Measurements from ENCODE around the gene NLRP9. TPM values are rescaled to one million over a fixed set of nuclear protein-coding genes. Genes with fewer than 3 reads are reported as not detected.
"Not testable (repeated sequence)": the region's sequence is repeated elsewhere in the genome, so short reads cannot be mapped to it uniquely, and the experiment has no call there.

The NLRP9 gene
- total RNA-seq, 1 experiment from 2014 or later = not detected

DNA sequence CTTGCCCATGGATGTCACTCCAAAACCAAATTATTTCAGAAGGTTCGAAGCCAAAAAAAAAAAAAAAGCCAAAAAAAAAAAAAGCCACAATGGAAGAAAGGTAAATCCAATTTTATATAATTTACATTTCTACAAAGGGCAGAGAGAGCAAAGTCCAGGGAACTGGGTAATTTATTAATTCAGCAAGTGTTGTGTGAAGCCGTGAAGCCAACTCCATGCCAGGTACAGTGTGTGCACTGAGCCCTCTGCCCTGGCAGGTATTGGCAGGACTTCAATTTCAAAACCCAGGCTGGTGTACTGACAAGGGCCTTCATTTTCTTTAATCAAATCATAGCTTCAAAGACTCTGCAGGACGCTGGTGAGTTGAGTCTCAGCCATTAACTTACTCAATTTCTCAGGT lies 15.2 kb upstream of the NLRP9 start (continued):
- TF ChIP-seq EZH2 (IDR thresholded peaks at IDR 0.05) (no peak), ZNF274 (IDR thresholded peaks at IDR 0.05; ENCODE audit: low read depth, low read length) (no peak)

DNA sequence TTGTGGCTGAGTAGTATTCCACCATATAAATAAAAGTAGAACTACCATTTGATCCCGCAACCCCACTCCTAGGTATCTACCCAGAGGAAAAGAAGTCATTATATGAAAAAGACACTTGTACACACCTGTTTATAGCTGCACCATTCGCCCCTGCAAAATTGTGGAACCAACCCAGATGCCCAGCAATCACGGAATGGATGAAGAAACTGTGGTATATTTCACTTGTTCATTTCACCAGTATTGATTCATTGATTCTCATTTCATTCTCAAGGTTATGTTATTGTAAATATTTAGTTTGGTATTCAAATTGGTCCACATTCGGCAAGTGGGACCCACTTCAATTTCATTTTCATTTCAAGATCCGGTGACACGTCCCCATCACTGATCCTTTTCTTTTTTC lies 12.5 kb upstream of the NLRP9 start:
- Histone ChIP-seq H3K27ac (ENCODE audit: low read depth, low read length) (no peak overlapping the region), H3K9ac (ENCODE audit: low read length) (no peak overlapping the region), H3K4me2 (ENCODE audit: low read length) (no peak overlapping the region), H3K27me3 (ENCODE audit: insufficient read depth, low read length) (peaks cover 21% of the 10 kb centered on the region; the same call in 1 of the 2 replicates), H2AFZ (ENCODE audit: low read depth, low read length, poor library complexity, severe bottlenecking) (no peak overlapping the region), H3K79me2 (ENCODE audit: insufficient read depth, low read length) (no peaks in the 10 kb centered on the region), H3K9me3 (ENCODE audit: control insufficient read depth in 1 of 2, insufficient read depth in 1 of 2, low read depth in 1 of 2, low read length in 2 of 2) (no peaks in the 10 kb centered on the region), H3K9me2 (ENCODE audit: insufficient read depth) (no peaks in the 10 kb centered on the region), H3K36me3 (ENCODE audit: control insufficient read depth in 1 of 2, insufficient read depth in 2 of 2, low read length in 2 of 2) (no peaks in the 10 kb centered on the region), H3K4me3 (replicated peaks in 1 of 2; ENCODE audit: low read depth in 1 of 2, low read length in 2 of 2) (no peak overlapping the region), H3K4me1 (ENCODE audit: control insufficient read depth in 1 of 2, insufficient read depth in 2 of 2, low read length in 2 of 2) (no peaks in the 10 kb centered on the region), H4K20me1 (ENCODE audit: insufficient read depth) (no peaks in the 10 kb centered on the region)
- RAD21 ChIA-PET (ENCODE audit: low non-redundant PET in 1 of 2, low total read pairs in 2 of 2, uncharacterized antibody in 2 of 2, unreplicated experiment in 2 of 2) = no interaction called here
- CTCF ChIA-PET = no interaction called here
- ATAC-seq = no peak
- POLR2A ChIA-PET = no interaction called here
- TF ChIP-seq, protein P1, sequence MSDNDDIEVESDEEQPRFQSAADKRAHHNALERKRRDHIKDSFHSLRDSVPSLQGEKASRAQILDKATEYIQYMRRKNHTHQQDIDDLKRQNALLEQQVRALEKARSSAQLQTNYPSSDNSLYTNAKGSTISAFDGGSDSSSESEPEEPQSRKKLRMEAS (IDR thresholded peaks at IDR 0.05) = no peak
- TF ChIP-seq POLR2AphosphoS5 (IDR thresholded peaks at IDR 0.05; ENCODE audit: low read depth, low read length) (no peak), SP1 (IDR thresholded peaks at IDR 0.05; ENCODE audit: low read depth) (no peak)
- no TSS peak for BruUV-seq (replicated peaks)
- intact Hi-C loops (cut with micrococcal nuclease) = no loop called here
- DNase-seq (ENCODE audit: low read depth, low spot score) = no peak

DNA sequence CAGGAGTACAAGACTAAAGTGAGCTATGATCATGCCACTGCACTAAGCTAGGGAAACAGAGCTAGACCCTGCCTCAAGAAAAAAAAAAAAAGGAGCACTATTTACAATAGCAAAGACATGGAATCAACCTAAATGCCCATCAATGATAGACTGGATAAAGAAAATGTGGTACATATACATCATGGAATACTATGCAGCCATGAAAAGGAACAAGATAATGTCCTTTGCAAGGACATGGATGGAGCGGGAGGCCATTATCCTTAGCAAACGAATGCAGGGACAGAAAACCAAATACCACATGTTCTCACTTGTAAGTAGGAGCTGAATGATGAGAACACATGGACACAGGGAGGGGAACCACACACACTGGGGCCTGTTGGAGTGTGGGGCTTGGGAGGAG lies 7.8 kb downstream of the NLRP9 start:
- H3K4me3 ChIP-seq (replicated peaks in 1 of 2; ENCODE audit: low read depth in 1 of 2, low read length in 2 of 2); H2AFZ ChIP-seq (ENCODE audit: low read depth, low read length, poor library complexity, severe bottlenecking); RAD21 ChIA-PET (ENCODE audit: low non-redundant PET in 1 of 2, low total read pairs in 2 of 2, uncharacterized antibody in 2 of 2, unreplicated experiment in 2 of 2); DNase-seq (ENCODE audit: low read depth, low spot score); H3K9me2 ChIP-seq (ENCODE audit: insufficient read depth); H4K20me1 ChIP-seq (ENCODE audit: insufficient read depth); H3K4me1 ChIP-seq (ENCODE audit: control insufficient read depth in 1 of 2, insufficient read depth in 2 of 2, low read length in 2 of 2); ATAC-seq; H3K4me2 ChIP-seq (ENCODE audit: low read length); POLR2A ChIA-PET; H3K9me3 ChIP-seq (ENCODE audit: control insufficient read depth in 1 of 2, insufficient read depth in 1 of 2, low read depth in 1 of 2, low read length in 2 of 2); intact Hi-C loops (cut with micrococcal nuclease); H3K79me2 ChIP-seq (ENCODE audit: insufficient read depth, low read length); BruUV-seq (replicated peaks); H3K27ac ChIP-seq (ENCODE audit: low read depth, low read length); H3K36me3 ChIP-seq (ENCODE audit: control insufficient read depth in 1 of 2, insufficient read depth in 2 of 2, low read length in 2 of 2); CTCF ChIA-PET; H3K9ac ChIP-seq (ENCODE audit: low read length): not testable (repeated sequence)
- peaks cover 12% of the 10 kb centered on the region; the same call in 1 of the 2 replicates for H3K27me3 ChIP-seq (ENCODE audit: insufficient read depth, low read length)
